Stimulated activated CD4-positive, alpha-beta T cell treated with anti-CD3 and anti-CD28 coated beads, TNF-alpha, amount 100 ng/mL, for 1 hour (primary cell): ENCODE measurements around the gene MTOR.
"Not testable (repeated sequence)": the region's sequence is repeated elsewhere in the genome, so short reads cannot be mapped to it uniquely, and the experiment has no call there.

Source experiments
- DNase-seq, 3 donors: peaks; one replicate each; pipeline ENCODE4 v3.0.0-alpha.2; 2020; ENCODE audit warnings: low read depth in 3 of 3, low spot score in 1 of 3

Gene MTOR

GRCh38 chr1:11280719-11281376 is 18.5 kb upstream of the MTOR start:
- DNase-seq = no peak

- DNase-seq = no peak
Observed at GRCh38 chr1:11279630-11280029, 17.3 kb upstream of the MTOR start.

- no peak for DNase-seq
Observed at GRCh38 chr1:11279152-11279551, 16.8 kb upstream of the MTOR start.

GRCh38 chr1:11273595-11274234 is 11.4 kb upstream of the MTOR start:
- DNase-seq = no peak

DNA sequence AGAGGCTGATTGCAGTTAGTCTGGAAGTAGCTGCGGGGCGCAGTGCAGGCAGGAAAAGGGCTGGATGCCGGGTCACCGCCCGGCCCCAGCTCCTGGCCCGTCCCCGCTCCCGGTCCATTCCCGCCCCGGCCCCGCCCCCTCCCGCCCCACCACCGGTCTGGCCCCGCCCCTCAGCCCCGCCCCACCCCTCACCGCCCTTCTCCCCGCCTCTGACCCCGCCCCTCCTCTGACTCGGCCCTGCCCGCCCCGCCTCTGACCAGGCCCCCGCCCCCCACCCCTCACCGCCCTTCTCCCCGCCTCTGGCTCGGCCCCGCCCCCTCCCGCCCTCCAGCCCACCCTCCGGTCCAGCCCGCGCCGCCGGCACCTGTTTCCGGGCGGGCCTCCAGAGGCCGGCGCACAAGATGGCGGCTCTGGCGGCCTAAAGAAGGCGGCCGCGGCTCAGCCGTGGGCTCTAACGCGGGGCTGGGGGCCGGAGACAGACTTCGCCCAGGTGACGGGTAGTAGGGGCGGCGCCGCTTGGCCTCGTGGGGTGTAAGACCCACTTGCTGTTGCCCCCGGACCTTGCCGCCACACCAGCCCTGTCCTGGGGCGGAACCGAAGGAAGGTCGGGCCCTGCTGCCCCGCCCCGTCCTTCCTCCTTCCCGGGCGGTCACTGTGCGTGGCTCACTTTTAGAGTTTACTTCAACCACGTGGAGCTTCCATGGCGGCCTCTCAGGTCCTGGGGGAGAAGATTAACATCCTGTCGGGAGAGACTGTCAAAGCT is 10.7 kb upstream of the MTOR start, which contains the start of gene UBIAD1:
Gene UBIAD1 (plus strand): TSS at position 367 of the 763 bp plus-strand sequence. CDS start 334 bp downstream, at position 701.
- DNase-seq = peak; percentile 73 to 81 (median 78)

DNA sequence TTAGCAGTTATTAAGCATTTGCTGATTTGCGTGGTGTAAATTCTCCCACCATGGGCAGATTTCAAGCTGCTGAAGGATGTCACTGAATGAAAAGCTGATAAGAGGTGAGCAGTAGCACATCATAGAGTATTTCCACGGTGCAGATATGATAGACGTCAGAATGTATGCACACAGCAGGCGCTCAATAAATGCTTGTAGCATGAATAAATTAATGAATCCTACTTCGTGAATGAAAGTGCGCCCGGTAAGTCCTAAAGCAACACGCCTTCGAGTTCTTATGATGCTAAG is 10.1 kb upstream of the MTOR start:
- no peak for DNase-seq

DNA sequence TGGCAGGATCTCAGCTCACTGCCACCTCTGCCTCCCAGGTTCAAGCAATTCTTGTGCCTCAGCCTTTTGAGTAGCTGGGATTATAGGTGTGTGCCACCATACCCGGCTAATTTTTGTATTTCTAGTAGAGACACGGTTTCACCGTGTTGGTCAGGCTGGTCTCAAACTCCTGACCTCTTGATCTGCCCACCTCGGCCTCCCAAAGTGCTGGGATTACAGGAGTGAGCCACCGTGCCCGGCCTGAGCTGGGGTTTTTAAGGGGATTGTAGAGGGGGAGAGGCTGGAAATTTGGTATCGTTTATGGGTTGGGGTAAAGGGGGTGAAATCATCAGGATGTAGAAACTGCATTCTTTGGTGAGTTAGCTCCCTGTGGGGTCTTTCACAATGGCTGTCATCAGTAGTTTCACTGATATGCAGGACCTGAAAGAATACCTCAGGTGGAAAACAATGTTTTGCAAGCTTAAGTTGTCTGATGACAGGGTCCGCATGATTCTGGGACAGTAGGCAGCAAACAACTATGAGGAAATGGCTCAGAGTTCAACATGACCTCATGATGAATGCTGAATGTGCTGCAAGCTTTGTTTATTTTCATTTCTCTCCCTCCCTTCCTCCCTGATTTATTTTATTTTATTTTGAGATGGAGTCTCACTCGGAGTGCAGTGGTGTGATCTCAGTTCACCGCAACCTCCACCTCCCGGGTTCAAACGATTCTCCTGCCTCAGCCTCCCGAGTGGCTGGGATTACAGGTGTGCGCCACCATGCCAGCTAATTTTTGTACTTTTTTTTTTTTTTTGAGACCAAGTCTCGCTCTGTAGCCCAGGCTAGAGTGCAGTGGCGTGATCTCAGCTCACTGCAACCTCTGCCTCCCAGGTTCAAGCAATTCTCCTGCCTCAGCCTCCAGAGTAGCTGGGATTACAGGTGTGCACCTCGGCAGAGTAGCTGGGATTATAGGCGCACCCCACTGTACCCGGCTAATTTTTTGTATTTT is 5.3 kb upstream of the MTOR start:
- not testable (repeated sequence) for DNase-seq

DNA sequence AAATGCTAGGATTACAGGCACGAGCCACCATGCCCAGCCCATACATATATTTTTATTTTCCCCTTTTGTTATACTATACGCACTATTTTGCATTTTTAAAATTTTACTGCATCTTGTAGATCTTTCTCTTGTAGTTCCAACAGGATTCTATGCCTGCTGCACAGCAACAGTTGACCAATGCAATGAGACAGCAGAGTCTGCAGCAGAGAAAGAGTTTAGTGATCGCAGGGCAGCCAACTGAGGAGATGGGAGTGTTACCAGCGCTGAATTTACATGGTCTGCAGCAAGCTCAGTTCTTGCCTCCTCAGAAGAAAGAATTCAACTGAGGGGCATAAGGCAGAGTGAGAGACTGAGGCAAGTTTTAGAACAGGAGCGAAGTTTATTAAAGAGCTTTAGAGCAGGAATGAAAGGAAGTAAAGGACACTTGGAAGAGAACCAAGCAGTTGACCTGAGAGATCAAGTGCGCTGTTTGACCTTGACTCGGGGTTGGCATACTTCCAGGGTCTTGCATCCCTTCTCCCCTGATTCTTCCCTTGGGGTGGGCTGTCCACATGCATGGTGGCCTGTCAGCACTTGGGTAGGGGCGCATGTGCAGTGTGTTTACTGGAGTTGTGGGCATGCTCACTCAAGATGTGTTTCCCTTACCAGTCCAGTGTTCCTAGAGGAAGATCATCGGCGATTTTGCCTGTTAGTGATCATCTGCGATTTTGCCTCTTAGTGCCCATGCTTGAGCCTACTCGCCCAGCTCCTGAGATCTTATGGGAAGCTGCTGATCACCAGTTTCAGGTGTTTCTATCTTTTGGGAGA is 4.1 kb upstream of the MTOR start:
- no peak for DNase-seq

DNA sequence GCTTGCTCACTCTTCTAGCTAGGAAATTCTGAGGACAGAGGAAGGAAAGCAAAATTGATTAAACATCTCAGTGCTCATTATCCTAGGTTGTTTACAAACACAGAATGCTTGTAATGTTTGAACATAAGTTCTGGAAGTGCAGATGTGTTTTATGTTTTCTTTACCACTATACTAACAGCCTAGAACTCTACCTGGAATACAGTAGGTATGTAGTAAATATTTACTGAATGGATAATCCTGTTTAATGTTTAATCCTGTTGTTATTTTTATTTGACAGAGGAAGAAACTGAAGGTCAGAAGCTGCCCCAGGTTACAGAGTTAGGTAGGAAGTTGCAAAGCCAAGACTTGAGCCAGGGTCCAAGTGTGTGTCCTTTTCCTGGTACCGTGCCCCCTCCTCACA is 6.1 kb downstream of the MTOR start:
- no peak for DNase-seq

DNA sequence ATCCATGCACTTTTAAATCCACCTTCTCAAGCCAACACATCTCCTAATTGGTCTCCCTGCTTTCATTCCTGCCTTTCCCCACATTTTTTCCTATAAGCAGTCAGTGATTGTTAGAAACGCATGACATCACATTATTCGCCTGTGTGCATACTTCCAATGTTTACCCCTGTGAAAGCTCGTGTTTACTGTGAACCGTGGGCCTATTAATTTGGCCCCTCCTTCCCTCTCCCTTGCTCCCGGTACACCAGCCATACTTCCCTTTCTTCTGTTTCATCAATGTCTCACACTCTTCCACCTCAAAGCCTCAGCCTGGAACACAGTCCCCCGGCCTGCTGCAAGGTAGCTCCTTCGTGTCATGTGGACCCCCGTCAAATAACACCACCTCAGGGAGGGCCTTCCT is 9.1 kb downstream of the MTOR start:
- DNase-seq = no peak

GRCh38 chr1:11252538-11252937 is 9.8 kb downstream of the MTOR start:
- no peak for DNase-seq

DNA sequence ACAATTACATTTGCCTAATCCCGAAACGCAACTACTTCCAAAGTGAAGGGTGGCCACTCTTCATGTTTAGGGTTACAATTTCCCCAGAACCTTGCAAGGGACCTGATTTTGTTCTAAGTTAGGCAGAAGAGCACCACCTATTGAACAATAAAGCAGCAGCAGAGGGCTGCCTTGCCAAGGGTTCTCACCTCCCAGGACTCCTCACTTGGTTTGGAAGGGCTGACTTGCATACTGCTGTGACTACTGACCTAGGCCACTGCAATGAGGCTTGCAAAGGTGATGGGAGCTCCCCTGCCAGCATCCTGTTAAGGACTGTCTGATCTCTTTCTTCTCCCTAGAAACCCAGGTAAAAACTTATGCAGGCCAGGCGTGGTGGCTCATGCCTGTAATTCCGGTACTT is 14.2 kb downstream of the MTOR start:
- no peak for DNase-seq

- no peak for DNase-seq
Observed at GRCh38 chr1:11245904-11246719, 16.2 kb downstream of the MTOR start.

GRCh38 chr1:11245248-11245647 is 17.1 kb downstream of the MTOR start:
- no peak for DNase-seq

DNA sequence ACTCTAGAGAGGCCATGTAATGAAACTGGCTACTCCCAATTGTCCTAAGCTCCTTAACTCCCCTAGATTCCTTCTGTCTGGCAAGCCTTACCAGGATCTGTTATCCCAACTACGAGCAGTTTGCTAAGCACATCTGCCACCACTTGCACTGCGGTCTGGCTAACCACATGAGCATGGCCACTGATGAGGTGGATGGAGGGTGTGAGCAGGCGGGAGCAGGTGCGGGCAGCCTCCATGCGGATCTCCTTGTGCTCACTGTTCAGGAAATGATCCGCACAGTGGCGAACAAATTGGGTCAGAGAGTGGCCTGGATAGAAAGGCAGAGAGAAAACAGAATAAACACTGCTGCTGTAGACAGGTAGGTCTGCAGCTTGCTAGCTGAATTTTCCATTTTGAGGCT is 24.0 kb downstream of the MTOR start:
- DNase-seq = no peak

- DNase-seq = no peak
Observed at GRCh38 chr1:11237356-11237755, 25.0 kb downstream of the MTOR start.

DNA sequence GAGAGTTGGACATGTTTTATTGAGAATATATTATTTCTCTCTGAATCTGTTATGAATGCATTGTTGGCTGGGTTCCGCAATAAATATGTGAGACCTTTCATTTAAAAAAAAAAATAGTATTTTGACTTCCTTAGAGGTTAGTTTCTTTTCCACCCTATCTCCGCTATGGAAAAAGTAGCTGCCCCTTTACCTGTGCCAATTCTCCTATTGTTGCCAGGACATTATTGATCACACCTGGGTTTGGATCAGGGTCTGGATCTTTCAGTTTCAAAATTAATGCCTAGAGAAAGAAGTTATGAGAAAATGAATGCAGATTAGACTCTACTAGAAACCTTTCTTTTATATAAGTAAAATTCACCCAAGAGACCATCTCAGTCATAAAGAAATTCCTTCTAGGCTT is 29.1 kb downstream of the MTOR start:
- DNase-seq = no peak

GRCh38 chr1:11229203-11229602 is 33.1 kb downstream of the MTOR start:
- no peak for DNase-seq
